ENCODE results near the gene SLC30A7. TPM values are rescaled to one million over a fixed set of nuclear protein-coding genes. Genes with fewer than 3 reads are reported as not detected.
A peak's percentile ranks its signal among the peaks of the same experiment; 100 is the strongest.

The SLC30A7 gene
- total and polyA plus RNA-seq, 2 of the 13 experiments (the other 11 are each of a cell fraction or from before 2014, with no cell fraction given), result 8.3 to 40.8 TPM

DNA sequence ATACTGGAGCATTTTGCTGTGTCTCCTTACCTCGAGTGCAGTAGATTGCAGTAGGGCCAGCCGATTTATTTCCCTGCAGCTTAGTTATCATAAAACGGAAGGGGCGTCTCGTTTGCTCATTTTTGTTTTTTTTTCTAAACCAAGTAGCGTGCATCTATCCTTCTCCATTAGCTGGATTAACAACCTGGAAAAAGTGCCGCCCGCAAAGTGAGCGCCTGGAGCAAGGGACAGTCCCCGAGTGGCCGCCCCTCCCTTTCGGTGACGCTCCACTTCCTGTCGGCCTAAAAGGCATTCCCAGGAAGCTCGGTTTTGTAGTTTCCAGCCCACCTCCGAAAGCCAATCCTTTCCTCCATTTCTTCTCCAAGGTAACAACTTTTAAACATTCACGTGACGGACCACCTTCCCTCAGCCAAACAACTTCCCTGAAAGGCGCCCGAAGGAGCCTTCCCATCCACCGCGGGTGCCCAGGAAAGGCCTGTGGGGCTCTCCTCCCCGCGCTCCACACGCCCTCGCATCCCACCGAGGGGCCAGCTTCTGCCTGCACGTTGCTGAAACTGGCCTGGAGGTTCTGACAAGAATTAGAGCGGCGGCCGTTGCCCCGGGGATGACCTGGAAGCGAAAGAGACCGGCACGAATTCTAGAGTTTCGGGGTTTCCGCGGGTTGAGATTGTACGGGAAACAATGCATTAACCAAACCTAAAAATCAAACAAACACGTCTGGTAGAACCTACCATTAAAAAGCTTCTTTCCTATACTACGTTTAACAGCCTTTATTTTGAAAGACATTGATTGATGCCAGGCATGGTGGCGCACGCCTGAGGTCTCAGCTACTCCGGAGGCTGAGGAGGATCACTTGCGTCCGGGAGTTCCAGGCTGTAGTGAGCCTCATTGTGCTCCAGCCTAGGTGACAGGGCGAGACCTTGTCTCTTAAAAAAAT lies 1.0 kb upstream of the SLC30A7 start, which contains the start of gene EXTL2 (continued):
- TF ChIP-seq, protein P1, sequence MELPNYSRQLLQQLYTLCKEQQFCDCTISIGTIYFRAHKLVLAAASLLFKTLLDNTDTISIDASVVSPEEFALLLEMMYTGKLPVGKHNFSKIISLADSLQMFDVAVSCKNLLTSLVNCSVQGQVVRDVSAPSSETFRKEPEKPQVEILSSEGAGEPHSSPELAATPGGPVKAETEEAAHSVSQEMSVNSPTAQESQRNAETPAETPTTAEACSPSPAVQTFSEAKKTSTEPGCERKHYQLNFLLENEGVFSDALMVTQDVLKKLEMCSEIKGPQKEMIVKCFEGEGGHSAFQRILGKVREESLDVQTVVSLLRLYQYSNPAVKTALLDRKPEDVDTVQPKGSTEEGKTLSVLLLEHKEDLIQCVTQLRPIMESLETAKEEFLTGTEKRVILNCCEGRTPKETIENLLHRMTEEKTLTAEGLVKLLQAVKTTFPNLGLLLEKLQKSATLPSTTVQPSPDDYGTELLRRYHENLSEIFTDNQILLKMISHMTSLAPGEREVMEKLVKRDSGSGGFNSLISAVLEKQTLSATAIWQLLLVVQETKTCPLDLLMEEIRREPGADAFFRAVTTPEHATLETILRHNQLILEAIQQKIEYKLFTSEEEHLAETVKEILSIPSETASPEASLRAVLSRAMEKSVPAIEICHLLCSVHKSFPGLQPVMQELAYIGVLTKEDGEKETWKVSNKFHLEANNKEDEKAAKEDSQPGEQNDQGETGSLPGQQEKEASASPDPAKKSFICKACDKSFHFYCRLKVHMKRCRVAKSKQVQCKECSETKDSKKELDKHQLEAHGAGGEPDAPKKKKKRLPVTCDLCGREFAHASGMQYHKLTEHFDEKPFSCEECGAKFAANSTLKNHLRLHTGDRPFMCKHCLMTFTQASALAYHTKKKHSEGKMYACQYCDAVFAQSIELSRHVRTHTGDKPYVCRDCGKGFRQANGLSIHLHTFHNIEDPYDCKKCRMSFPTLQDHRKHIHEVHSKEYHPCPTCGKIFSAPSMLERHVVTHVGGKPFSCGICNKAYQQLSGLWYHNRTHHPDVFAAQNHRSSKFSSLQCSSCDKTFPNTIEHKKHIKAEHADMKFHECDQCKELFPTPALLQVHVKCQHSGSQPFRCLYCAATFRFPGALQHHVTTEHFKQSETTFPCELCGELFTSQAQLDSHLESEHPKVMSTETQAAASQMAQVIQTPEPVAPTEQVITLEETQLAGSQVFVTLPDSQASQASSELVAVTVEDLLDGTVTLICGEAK (IDR thresholded peaks at IDR 0.05), result no peak
- TF ChIP-seq, protein P1 (CRISPR knock-in tag; IDR thresholded peaks at IDR 0.05), result peak; percentile 14; the same call in 1 of the 2 replicates
- TF ChIP-seq ZNF318 (CRISPR knock-in tag; IDR thresholded peaks at IDR 0.05), result no peak
- TF ChIP-seq MIER3 (CRISPR knock-in tag; IDR thresholded peaks at IDR 0.05; ENCODE audit: borderline replicate concordance), result no peak
- no peak for TF ChIP-seq ZZZ3 (CRISPR knock-in tag; IDR thresholded peaks at IDR 0.05; ENCODE audit: borderline replicate concordance)
- no peak for TF ChIP-seq MBNL3 (CRISPR knock-in tag; conservative IDR thresholded peaks at IDR 0.05)
- TF ChIP-seq, protein P2, sequence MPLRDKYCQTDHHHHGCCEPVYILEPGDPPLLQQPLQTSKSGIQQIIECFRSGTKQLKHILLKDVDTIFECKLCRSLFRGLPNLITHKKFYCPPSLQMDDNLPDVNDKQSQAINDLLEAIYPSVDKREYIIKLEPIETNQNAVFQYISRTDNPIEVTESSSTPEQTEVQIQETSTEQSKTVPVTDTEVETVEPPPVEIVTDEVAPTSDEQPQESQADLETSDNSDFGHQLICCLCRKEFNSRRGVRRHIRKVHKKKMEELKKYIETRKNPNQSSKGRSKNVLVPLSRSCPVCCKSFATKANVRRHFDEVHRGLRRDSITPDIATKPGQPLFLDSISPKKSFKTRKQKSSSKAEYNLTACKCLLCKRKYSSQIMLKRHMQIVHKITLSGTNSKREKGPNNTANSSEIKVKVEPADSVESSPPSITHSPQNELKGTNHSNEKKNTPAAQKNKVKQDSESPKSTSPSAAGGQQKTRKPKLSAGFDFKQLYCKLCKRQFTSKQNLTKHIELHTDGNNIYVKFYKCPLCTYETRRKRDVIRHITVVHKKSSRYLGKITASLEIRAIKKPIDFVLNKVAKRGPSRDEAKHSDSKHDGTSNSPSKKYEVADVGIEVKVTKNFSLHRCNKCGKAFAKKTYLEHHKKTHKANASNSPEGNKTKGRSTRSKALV (CRISPR knock-in tag; IDR thresholded peaks at IDR 0.05), result no peak
